ENCODE measurements around the gene ZNF501. TPM values are rescaled to one million over a fixed set of nuclear protein-coding genes. Genes with fewer than 3 reads are reported as not detected.

Gene ZNF501
- total RNA-seq, 2 experiments from 2014 or later = 2.9 to 3.6 TPM

GRCh38 chr3:44761424-44762169 lies 32.2 kb downstream of the ZNF501 start, which contains the start of the genes KIAA1143 and KIF15:
Gene KIAA1143 (minus strand): TSS chr3:44761619. CDS start chr3:44761602, 17 bp downstream.
Gene KIF15 (plus strand): TSS chr3:44761794. CDS start chr3:44761866, 72 bp downstream.
- POLR2A ChIA-PET = interaction anchor here (0.6 to 2.9 kb wide), 16 partner anchors 10 to 748 kb away, joined by 3 to 16 read pairs (median 4); partner anchors contain the start of genes EXOSC7, LARS2, TCAIM and ZDHHC3
- peaks cover 80% of the 10 kb centered on the region for H3K36me3 Mint-ChIP-seq (ENCODE audit: low read depth)
- peak; percentile 98 for DNase-seq
- H3K27me3 Mint-ChIP-seq (ENCODE audit: low read depth) = no peaks in the 10 kb centered on the region
- peaks cover 33% of the 10 kb centered on the region for H3K4me1 Mint-ChIP-seq (ENCODE audit: low read depth)
- peak; percentile 96 for ATAC-seq
- peak within 1 kb of the TSS; percentile 95 for H3K4me3 Mint-ChIP-seq
- H3K27ac Mint-ChIP-seq = peak within 1 kb of the TSS; percentile 93
- H3K9me3 Mint-ChIP-seq (ENCODE audit: insufficient read depth) = peaks cover 24% of the 10 kb centered on the region
- CTCF ChIA-PET = interaction anchor here (1.1 to 1.5 kb wide), 4 partner anchors 11 to 43 kb away, joined by 3 to 6 read pairs (median 4); partner anchors contain the start of gene ZNF501

GRCh38 chr3:44762170-44762677 lies 32.8 kb downstream of the ZNF501 start:
- no peak for ATAC-seq
- Mint-ChIP-seq H3K36me3 (ENCODE audit: low read depth) (peaks cover 79% of the 10 kb centered on the region), H3K27me3 (ENCODE audit: low read depth) (no peaks in the 10 kb centered on the region), H3K4me1 (ENCODE audit: low read depth) (peaks cover 33% of the 10 kb centered on the region), H3K9me3 (ENCODE audit: insufficient read depth) (peaks cover 24% of the 10 kb centered on the region), H3K27ac (peak overlapping the region; percentile 93), H3K4me3 (peak overlapping the region; percentile 95)
- CTCF ChIA-PET = interaction anchor here (1.2 to 1.5 kb wide), 3 partner anchors 10 to 43 kb away, joined by 3 to 6 read pairs (median 6); partner anchors contain the start of gene ZNF501
- POLR2A ChIA-PET = interaction anchor here (0.6 to 2.9 kb wide), 15 partner anchors 10 to 1523 kb away, joined by 3 to 16 read pairs (median 4); partner anchors contain the start of genes LARS2, TCAIM, ZNF197 and ZNF35
- no peak for DNase-seq

GRCh38 chr3:44762690-44763089 lies 33.3 kb downstream of the ZNF501 start:
- no peaks in the 10 kb centered on the region for H3K27me3 Mint-ChIP-seq (ENCODE audit: low read depth)
- H3K27ac Mint-ChIP-seq = peak overlapping the region; percentile 93
- POLR2A ChIA-PET = interaction anchor here (0.7 to 1.9 kb wide), 9 partner anchors 9 to 1523 kb away, joined by 3 to 10 read pairs (median 4); partner anchors contain the start of genes TCAIM and ZNF445
- H3K4me1 Mint-ChIP-seq (ENCODE audit: low read depth) = peaks cover 33% of the 10 kb centered on the region
- ATAC-seq (no peak), DNase-seq (no peak)
- peaks cover 20% of the 10 kb centered on the region for H3K9me3 Mint-ChIP-seq (ENCODE audit: insufficient read depth)
- peak overlapping the region; percentile 95 for H3K4me3 Mint-ChIP-seq
- CTCF ChIA-PET = interaction anchor here (1.4 to 1.5 kb wide), 2 partner anchors 34 to 42 kb away, joined by 6 read pairs; partner anchors contain the start of gene ZNF501
- peaks cover 79% of the 10 kb centered on the region for H3K36me3 Mint-ChIP-seq (ENCODE audit: low read depth)

GRCh38 chr3:44764248-44764647 lies 34.8 kb downstream of the ZNF501 start:
- H3K27ac Mint-ChIP-seq = no peak overlapping the region
- peaks cover 16% of the 10 kb centered on the region for H3K9me3 Mint-ChIP-seq (ENCODE audit: insufficient read depth)
- H3K36me3 Mint-ChIP-seq (ENCODE audit: low read depth) = peaks cover 81% of the 10 kb centered on the region
- H3K4me1 Mint-ChIP-seq (ENCODE audit: low read depth) = peaks cover 30% of the 10 kb centered on the region
- H3K4me3 Mint-ChIP-seq = no peak overlapping the region
- POLR2A ChIA-PET = no interaction called here
- ATAC-seq (no peak), DNase-seq (no peak)
- CTCF ChIA-PET = no interaction called here
- no peaks in the 10 kb centered on the region for H3K27me3 Mint-ChIP-seq (ENCODE audit: low read depth)

- Mint-ChIP-seq H3K27me3 (ENCODE audit: low read depth) (no peaks in the 10 kb centered on the region), H3K9me3 (ENCODE audit: insufficient read depth) (peaks cover 37% of the 10 kb centered on the region)
- CTCF ChIA-PET = no interaction called here
Measured at GRCh38 chr3:44771424-44772098, 42.1 kb downstream of the ZNF501 start.

GRCh38 chr3:44772099-44772442 lies 42.6 kb downstream of the ZNF501 start:
- DNase-seq (no peak), ATAC-seq (no peak)
- Mint-ChIP-seq H3K36me3 (ENCODE audit: low read depth) (peaks cover 87% of the 10 kb centered on the region), H3K4me3 (no peak overlapping the region), H3K9me3 (ENCODE audit: insufficient read depth) (peaks cover 34% of the 10 kb centered on the region), H3K27ac (no peak overlapping the region), H3K4me1 (ENCODE audit: low read depth) (no peaks in the 10 kb centered on the region), H3K27me3 (ENCODE audit: low read depth) (no peaks in the 10 kb centered on the region)
- ChIA-PET POLR2A (interaction anchor here (1.1 to 1.4 kb wide), 2 partner anchors 10 to 11 kb away, joined by 4 read pairs; partner anchors contain the start of genes KIAA1143 and KIF15), CTCF (interaction anchor here (0.9 kb wide), 1 partner anchor 11 kb away, joined by 3 read pairs; the partner anchor contains the start of genes KIAA1143 and KIF15)

More at GRCh38 chr3:44771424-44772098, 42.1 kb downstream of the ZNF501 start:
- DNase-seq (no peak), ATAC-seq (no peak)
- no peak overlapping the region for H3K27ac Mint-ChIP-seq
- H3K4me1 Mint-ChIP-seq (ENCODE audit: low read depth) = no peaks in the 10 kb centered on the region
- no peak overlapping the region for H3K4me3 Mint-ChIP-seq
- peaks cover 88% of the 10 kb centered on the region for H3K36me3 Mint-ChIP-seq (ENCODE audit: low read depth)
- POLR2A ChIA-PET = interaction anchor here (1.1 to 1.4 kb wide), 2 partner anchors 9 to 11 kb away, joined by 4 read pairs; partner anchors contain the start of genes KIAA1143 and KIF15

DNA sequence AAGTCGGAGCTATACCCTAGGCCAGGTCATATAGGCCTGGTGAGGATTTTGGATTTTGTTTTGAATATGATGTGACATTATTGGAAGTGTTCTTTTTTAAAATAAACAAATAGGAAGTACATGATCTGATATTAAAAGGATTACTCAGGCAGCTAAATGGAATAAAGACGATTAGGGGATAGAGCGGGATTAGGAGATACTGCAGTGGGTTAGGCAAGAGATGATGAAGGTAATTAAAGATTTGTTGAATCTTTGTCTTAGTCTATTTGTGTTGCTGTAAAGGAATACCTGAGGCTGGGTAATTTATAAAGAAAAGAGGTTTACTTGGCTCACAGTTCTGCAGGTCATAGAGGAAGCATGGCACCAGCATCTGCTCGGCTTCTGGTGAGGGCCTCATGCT lies 53.5 kb downstream of the ZNF501 start:
- no peak for ATAC-seq
- Mint-ChIP-seq H3K36me3 (ENCODE audit: low read depth) (peaks cover 60% of the 10 kb centered on the region), H3K4me3 (no peak overlapping the region), H3K27me3 (ENCODE audit: low read depth) (no peaks in the 10 kb centered on the region), H3K9me3 (ENCODE audit: insufficient read depth) (no peaks in the 10 kb centered on the region), H3K27ac (no peak overlapping the region), H3K4me1 (ENCODE audit: low read depth) (no peaks in the 10 kb centered on the region)
- ChIA-PET POLR2A (interaction anchor here (0.6 kb wide), 1 partner anchor 1685 kb away, joined by 3 read pairs; no protein-coding TSS in a partner anchor), CTCF (no interaction called here)
- no peak for DNase-seq

Other genes with a start within 250 kb of the ZNF501 start
- gene ZKSCAN7, start 174.4 kb upstream of the ZNF501 start, total RNA-seq = 1 to 10 TPM; 2.4 to 2.9 TPM
- gene ZNF660, start 144.7 kb upstream of the ZNF501 start, total RNA-seq = under 1 TPM; 0.55 to 0.83 TPM
- 10 to 100 TPM; 14.9 to 15.6 TPM for gene ZNF197, start 104.6 kb upstream of the ZNF501 start, total RNA-seq
- gene ZNF35, start 80.9 kb upstream of the ZNF501 start, total RNA-seq = 1 to 10 TPM; 3.7 to 7.6 TPM
- gene ZNF502, start 17.0 kb upstream of the ZNF501 start, total RNA-seq = 1 to 10 TPM; 2.4 to 4.0 TPM
- 10 to 100 TPM; 38.7 to 39.8 TPM for gene KIAA1143, start 32.0 kb downstream of the ZNF501 start, total RNA-seq
- gene KIF15, start 32.2 kb downstream of the ZNF501 start, total RNA-seq = 10 to 100 TPM; 62.2 to 66.4 TPM
- gene TMEM42, start 132.3 kb downstream of the ZNF501 start, total RNA-seq = 1 to 10 TPM; 8.4 TPM
- gene TGM4, start 145.0 kb downstream of the ZNF501 start, total RNA-seq = not detected
- 10 to 100 TPM; 62.3 to 71.3 TPM for gene ZDHHC3, start 246.5 kb downstream of the ZNF501 start, total RNA-seq
- 10 to 100 TPM; 49.5 to 50.1 TPM for gene EXOSC7, start 246.6 kb downstream of the ZNF501 start, total RNA-seq

Data from activated CD8-positive, alpha-beta T cell treated with anti-CD3 and anti-CD28 coated beads, Interleukin-2, amount 10 ng/mL, durations not matched to agents 7 days and 5 days (primary cell).